ENCODE measurements around the gene CREB5.

- TF ChIP-seq CTCF (IDR thresholded peaks at IDR 0.05 in 8 of 11, conservative IDR thresholded peaks at IDR 0.05 in 3 of 11) (no peak), POLR2A (IDR thresholded peaks at IDR 0.05) (no peak), POLR2AphosphoS5 (IDR thresholded peaks at IDR 0.05) (no peak)
These were observed 152.5 kb downstream of the CREB5 start for GRCh38 chr7:28564755-28565374.

All from spleen (tissue), 7 donors.